NCI-H2171 treated with DMSO at 0.1 percent for 48 hours (cell line): Measurements from ENCODE around the gene ZNF652.
"Not testable (repeated sequence)": the region's sequence is repeated elsewhere in the genome, so short reads cannot be mapped to it uniquely, and the experiment has no call there.

Experiments
- DNase-seq: peaks from one replicate; lab custom pipeline; 2025; lab: John Stamatoyannopoulos, UW

Gene ZNF652

GRCh38 chr17:49361902-49362722, at the start of gene ZNF652:
Gene ZNF652 (minus strand): TSS chr17:49362250. CDS start chr17:49317725, 44,525 bp downstream.
- DNase-seq, result peak; percentile 97

GRCh38 chr17:49409066-49409465, 47.0 kb upstream of the ZNF652 start:
- no peak for DNase-seq

GRCh38 chr17:49407981-49408501, 46.0 kb upstream of the ZNF652 start:
- peak; percentile 84 for DNase-seq

- DNase-seq, result no peak
These were observed 45.0 kb upstream of the ZNF652 start for GRCh38 chr17:49407086-49407485.

- DNase-seq, result peak; percentile 76
These were observed 44.5 kb upstream of the ZNF652 start for GRCh38 chr17:49406421-49407061.

GRCh38 chr17:49404906-49405305, 42.9 kb upstream of the ZNF652 start:
- DNase-seq, result no peak

GRCh38 chr17:49404361-49404760, 42.3 kb upstream of the ZNF652 start:
- no peak for DNase-seq

- DNase-seq, result no peak
These were observed 41.7 kb upstream of the ZNF652 start for GRCh38 chr17:49403514-49404289.

- DNase-seq, result peak; percentile 52
These were observed 40.7 kb upstream of the ZNF652 start for GRCh38 chr17:49402706-49403105.

GRCh38 chr17:49401971-49402611, 40.0 kb upstream of the ZNF652 start:
- peak; percentile 80 for DNase-seq

GRCh38 chr17:49399995-49400394, 37.9 kb upstream of the ZNF652 start:
- no peak for DNase-seq

GRCh38 chr17:49397586-49397985, 35.5 kb upstream of the ZNF652 start:
- no peak for DNase-seq

- no peak for DNase-seq
These were observed 31.6 kb upstream of the ZNF652 start for GRCh38 chr17:49393491-49394255.

- DNase-seq, result no peak
These were observed 28.7 kb upstream of the ZNF652 start for GRCh38 chr17:49390548-49391324.

GRCh38 chr17:49389514-49390347, 27.7 kb upstream of the ZNF652 start:
- not testable (repeated sequence) for DNase-seq

GRCh38 chr17:49388692-49389513, 26.9 kb upstream of the ZNF652 start:
- DNase-seq, result no peak

GRCh38 chr17:49388290-49388640, 26.2 kb upstream of the ZNF652 start:
- DNase-seq, result no peak

GRCh38 chr17:49387498-49388289, 25.6 kb upstream of the ZNF652 start:
- DNase-seq, result no peak
